PFSK-1 (cell line): ENCODE data around the gene TUBAL3.

ENCODE experiments used
- POLR2AphosphoS5 ChIP-seq: IDR thresholded peaks from 2 replicates; pipeline ENCODE4 v1.6.1; 2012; ENCODE audit warnings: low read depth, mild to moderate bottlenecking, control low read depth, low read length, moderate library complexity
- TAF1 ChIP-seq: IDR thresholded peaks from 2 replicates; pipeline ENCODE4 v1.6.1; 2012; ENCODE audit warnings: low read length, control low read depth, borderline replicate concordance; ENCODE audit not compliant: insufficient read depth

GRCh38 chr10:5343561-5343960 is 61.1 kb downstream of the TUBAL3 start:
- TF ChIP-seq POLR2AphosphoS5 (no peak), TAF1 (no peak)
